ENCODE results near the gene BHLHE40.

BHLHE40 gene

DNA sequence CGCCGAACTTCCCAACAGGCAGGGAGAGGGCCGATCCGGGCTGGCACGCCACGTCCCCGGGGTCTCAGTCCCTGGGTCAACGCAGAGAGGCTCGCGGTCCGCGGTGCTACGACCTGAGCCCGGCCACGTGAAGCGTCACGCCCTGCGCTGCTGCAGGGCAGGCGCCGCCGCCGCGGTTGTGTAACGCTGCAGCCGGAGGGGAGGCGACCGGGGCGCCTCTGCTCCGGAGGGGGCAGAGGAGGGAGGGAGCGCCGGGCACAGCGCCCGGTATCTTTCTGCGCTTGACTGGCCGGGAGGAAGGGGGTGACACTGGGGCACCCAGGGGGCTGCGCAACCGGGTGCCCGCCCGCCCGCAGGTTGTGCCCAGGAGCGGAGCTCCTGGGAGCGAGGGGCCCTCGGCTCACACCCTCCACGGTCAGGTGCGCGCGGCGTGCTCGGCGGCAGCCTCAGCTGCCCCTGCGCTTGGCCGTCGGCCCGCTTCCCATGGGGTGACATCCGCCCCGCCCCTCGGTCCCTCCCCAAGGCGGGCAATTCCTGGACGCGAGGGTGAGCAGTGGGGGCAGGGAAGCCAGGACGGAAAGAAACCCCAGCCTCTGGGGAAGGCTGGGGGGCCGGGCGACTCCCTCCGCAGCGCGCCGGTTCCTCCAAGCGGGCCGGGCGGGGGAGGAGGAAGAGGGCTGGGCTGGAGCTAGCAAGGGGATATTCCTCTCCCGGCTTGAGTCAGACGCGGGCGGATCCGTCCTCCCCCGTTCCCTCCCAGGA is 852 bp upstream of the BHLHE40 start (continued):
- TF ChIP-seq, protein P1, sequence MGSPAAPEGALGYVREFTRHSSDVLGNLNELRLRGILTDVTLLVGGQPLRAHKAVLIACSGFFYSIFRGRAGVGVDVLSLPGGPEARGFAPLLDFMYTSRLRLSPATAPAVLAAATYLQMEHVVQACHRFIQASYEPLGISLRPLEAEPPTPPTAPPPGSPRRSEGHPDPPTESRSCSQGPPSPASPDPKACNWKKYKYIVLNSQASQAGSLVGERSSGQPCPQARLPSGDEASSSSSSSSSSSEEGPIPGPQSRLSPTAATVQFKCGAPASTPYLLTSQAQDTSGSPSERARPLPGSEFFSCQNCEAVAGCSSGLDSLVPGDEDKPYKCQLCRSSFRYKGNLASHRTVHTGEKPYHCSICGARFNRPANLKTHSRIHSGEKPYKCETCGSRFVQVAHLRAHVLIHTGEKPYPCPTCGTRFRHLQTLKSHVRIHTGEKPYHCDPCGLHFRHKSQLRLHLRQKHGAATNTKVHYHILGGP (tag by site-specific recombination; IDR thresholded peaks at IDR 0.05) = no peak
- TF ChIP-seq ZNF677 (tag by site-specific recombination; IDR thresholded peaks at IDR 0.05) = no peak
- TF ChIP-seq KLF9 (tag by site-specific recombination; IDR thresholded peaks at IDR 0.05; ENCODE audit: low read depth) = peak; percentile 87
- TF ChIP-seq ZNF133 (tag by site-specific recombination; IDR thresholded peaks at IDR 0.05) = no peak
- TF ChIP-seq, protein P2, sequence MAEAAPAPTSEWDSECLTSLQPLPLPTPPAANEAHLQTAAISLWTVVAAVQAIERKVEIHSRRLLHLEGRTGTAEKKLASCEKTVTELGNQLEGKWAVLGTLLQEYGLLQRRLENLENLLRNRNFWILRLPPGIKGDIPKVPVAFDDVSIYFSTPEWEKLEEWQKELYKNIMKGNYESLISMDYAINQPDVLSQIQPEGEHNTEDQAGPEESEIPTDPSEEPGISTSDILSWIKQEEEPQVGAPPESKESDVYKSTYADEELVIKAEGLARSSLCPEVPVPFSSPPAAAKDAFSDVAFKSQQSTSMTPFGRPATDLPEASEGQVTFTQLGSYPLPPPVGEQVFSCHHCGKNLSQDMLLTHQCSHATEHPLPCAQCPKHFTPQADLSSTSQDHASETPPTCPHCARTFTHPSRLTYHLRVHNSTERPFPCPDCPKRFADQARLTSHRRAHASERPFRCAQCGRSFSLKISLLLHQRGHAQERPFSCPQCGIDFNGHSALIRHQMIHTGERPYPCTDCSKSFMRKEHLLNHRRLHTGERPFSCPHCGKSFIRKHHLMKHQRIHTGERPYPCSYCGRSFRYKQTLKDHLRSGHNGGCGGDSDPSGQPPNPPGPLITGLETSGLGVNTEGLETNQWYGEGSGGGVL (tag by site-specific recombination; IDR thresholded peaks at IDR 0.05) = peak; percentile 98
- TF ChIP-seq MEIS1 (CRISPR knock-in tag; IDR thresholded peaks at IDR 0.05; ENCODE audit: borderline replicate concordance) = no peak
- peak; percentile 94 for TF ChIP-seq OSR2 (tag by site-specific recombination; IDR thresholded peaks at IDR 0.05)
- no peak; the same call in 1 of the 2 replicates for TF ChIP-seq ZNF792 (tag by site-specific recombination; IDR thresholded peaks at IDR 0.05)
- no peak for TF ChIP-seq ZNF529 (tag by site-specific recombination; IDR thresholded peaks at IDR 0.05; ENCODE audit: insufficient replicate concordance)
- TF ChIP-seq ZNF341 (tag by site-specific recombination; IDR thresholded peaks at IDR 0.05; ENCODE audit: low read depth) = peak; percentile 98
- no peak for TF ChIP-seq ZNF791 (tag by site-specific recombination; IDR thresholded peaks at IDR 0.05)
- TF ChIP-seq GLIS1 (tag by site-specific recombination; IDR thresholded peaks at IDR 0.05) = peak; percentile 99
- TF ChIP-seq ZNF221 (tag by site-specific recombination; IDR thresholded peaks at IDR 0.05; ENCODE audit: borderline replicate concordance) = no peak; the same call in 1 of the 2 replicates
- TF ChIP-seq ZBTB48 (tag by site-specific recombination; IDR thresholded peaks at IDR 0.05) = peak; percentile 81
- no peak; the same call in 1 of the 2 replicates for TF ChIP-seq ZNF184 (tag by site-specific recombination; IDR thresholded peaks at IDR 0.05)
- TF ChIP-seq, protein P3, sequence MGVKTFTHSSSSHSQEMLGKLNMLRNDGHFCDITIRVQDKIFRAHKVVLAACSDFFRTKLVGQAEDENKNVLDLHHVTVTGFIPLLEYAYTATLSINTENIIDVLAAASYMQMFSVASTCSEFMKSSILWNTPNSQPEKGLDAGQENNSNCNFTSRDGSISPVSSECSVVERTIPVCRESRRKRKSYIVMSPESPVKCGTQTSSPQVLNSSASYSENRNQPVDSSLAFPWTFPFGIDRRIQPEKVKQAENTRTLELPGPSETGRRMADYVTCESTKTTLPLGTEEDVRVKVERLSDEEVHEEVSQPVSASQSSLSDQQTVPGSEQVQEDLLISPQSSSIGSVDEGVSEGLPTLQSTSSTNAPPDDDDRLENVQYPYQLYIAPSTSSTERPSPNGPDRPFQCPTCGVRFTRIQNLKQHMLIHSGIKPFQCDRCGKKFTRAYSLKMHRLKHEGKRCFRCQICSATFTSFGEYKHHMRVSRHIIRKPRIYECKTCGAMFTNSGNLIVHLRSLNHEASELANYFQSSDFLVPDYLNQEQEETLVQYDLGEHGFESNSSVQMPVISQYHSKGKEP (tag by site-specific recombination; IDR thresholded peaks at IDR 0.05) = peak; percentile 55
- no peak for TF ChIP-seq HOXD13 (CRISPR knock-in tag; IDR thresholded peaks at IDR 0.05; ENCODE audit: borderline replicate concordance)
- TF ChIP-seq, protein P4, sequence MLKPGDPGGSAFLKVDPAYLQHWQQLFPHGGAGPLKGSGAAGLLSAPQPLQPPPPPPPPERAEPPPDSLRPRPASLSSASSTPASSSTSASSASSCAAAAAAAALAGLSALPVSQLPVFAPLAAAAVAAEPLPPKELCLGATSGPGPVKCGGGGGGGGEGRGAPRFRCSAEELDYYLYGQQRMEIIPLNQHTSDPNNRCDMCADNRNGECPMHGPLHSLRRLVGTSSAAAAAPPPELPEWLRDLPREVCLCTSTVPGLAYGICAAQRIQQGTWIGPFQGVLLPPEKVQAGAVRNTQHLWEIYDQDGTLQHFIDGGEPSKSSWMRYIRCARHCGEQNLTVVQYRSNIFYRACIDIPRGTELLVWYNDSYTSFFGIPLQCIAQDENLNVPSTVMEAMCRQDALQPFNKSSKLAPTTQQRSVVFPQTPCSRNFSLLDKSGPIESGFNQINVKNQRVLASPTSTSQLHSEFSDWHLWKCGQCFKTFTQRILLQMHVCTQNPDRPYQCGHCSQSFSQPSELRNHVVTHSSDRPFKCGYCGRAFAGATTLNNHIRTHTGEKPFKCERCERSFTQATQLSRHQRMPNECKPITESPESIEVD (tag by site-specific recombination; IDR thresholded peaks at IDR 0.05) = peak; percentile 49
- TF ChIP-seq ZNF37A (tag by site-specific recombination; IDR thresholded peaks at IDR 0.05) = no peak
- TF ChIP-seq ZNF658 (tag by site-specific recombination; IDR thresholded peaks at IDR 0.05) = no peak
- TF ChIP-seq, protein P5, sequence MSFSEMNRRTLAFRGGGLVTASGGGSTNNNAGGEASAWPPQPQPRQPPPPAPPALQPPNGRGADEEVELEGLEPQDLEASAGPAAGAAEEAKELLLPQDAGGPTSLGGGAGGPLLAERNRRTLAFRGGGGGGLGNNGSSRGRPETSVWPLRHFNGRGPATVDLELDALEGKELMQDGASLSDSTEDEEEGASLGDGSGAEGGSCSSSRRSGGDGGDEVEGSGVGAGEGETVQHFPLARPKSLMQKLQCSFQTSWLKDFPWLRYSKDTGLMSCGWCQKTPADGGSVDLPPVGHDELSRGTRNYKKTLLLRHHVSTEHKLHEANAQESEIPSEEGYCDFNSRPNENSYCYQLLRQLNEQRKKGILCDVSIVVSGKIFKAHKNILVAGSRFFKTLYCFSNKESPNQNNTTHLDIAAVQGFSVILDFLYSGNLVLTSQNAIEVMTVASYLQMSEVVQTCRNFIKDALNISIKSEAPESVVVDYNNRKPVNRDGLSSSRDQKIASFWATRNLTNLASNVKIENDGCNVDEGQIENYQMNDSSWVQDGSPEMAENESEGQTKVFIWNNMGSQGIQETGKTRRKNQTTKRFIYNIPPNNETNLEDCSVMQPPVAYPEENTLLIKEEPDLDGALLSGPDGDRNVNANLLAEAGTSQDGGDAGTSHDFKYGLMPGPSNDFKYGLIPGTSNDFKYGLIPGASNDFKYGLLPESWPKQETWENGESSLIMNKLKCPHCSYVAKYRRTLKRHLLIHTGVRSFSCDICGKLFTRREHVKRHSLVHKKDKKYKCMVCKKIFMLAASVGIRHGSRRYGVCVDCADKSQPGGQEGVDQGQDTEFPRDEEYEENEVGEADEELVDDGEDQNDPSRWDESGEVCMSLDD (tag by site-specific recombination; IDR thresholded peaks at IDR 0.05) = peak; percentile 98; the same call in 1 of the 2 replicates
- TF ChIP-seq, protein P6, sequence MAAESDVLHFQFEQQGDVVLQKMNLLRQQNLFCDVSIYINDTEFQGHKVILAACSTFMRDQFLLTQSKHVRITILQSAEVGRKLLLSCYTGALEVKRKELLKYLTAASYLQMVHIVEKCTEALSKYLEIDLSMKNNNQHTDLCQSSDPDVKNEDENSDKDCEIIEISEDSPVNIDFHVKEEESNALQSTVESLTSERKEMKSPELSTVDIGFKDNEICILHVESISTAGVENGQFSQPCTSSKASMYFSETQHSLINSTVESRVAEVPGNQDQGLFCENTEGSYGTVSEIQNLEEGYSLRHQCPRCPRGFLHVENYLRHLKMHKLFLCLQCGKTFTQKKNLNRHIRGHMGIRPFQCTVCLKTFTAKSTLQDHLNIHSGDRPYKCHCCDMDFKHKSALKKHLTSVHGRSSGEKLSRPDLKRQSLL (tag by site-specific recombination; IDR thresholded peaks at IDR 0.05) = 0 out of 2 replicates have a peak, but pooled peaks have one; percentile 13
- TF ChIP-seq ZNF510 (tag by site-specific recombination; IDR thresholded peaks at IDR 0.05; ENCODE audit: insufficient replicate concordance) = no peak
- no peak for TF ChIP-seq TRIM28 (IDR thresholded peaks at IDR 0.05; ENCODE audit: borderline replicate concordance, low read length)
- TF ChIP-seq SALL2 (tag by site-specific recombination; IDR thresholded peaks at IDR 0.05; ENCODE audit: borderline replicate concordance) = no peak
- TF ChIP-seq, protein P7, sequence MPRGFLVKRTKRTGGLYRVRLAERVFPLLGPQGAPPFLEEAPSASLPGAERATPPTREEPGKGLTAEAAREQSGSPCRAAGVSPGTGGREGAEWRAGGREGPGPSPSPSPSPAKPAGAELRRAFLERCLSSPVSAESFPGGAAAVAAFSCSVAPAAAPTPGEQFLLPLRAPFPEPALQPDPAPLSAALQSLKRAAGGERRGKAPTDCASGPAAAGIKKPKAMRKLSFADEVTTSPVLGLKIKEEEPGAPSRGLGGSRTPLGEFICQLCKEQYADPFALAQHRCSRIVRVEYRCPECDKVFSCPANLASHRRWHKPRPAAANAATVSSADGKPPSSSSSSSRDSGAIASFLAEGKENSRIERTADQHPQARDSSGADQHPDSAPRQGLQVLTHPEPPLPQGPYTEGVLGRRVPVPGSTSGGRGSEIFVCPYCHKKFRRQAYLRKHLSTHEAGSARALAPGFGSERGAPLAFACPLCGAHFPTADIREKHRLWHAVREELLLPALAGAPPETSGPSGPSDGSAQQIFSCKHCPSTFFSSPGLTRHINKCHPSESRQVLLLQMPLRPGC (tag by site-specific recombination; IDR thresholded peaks at IDR 0.05) = peak; percentile 87
- no peak for TF ChIP-seq ZNF747 (tag by site-specific recombination; IDR thresholded peaks at IDR 0.05)

Data from HEK293 (cell line).